ENCODE data around the gene PDE5A.

- no peak for TF ChIP-seq CTCF (IDR thresholded peaks at IDR 0.05; ENCODE audit: insufficient read depth, low read length, poor library complexity, severe bottlenecking)
- no peak for TF ChIP-seq EZH2phosphoT487 (conservative IDR thresholded peaks at IDR 0.05; ENCODE audit: low read length)
Observed at GRCh38 chr4:119665752-119666151, 37.1 kb upstream of the PDE5A start.
